Measurements from ENCODE around the gene P3H2.

DNA sequence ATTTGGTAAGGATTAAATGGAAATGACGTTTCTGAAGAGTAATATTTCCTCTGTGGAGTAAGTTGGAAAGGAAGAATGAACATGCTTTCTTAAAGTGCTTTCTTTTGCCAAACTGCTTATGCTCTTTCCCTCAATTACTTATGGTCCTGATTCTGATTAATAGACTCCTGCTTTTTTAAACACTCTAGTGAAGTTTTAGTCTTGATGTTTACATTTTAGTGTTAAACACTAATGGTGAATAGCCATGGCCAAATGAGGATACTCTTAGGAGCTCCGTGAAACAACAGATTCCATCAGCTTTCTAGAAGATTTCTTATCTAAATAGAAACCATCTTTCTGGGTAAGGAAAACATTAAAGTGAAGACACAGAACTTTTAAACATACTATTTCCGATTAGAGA, 117.6 kb downstream of the P3H2 start:
- TF ChIP-seq TAF1 (IDR thresholded peaks at IDR 0.05; ENCODE audit: borderline replicate concordance, insufficient read depth, low read length) = no peak
- no peak for TF ChIP-seq POLR2AphosphoS5 (IDR thresholded peaks at IDR 0.05; ENCODE audit: low read depth, low read length)
- TF ChIP-seq REST (IDR thresholded peaks at IDR 0.05; ENCODE audit: insufficient read depth in 1 of 2, low read depth in 2 of 2, low read length in 2 of 2) = no peak

All from PFSK-1 (cell line).